Activated CD4-positive, alpha-beta T cell treated with anti-CD3 and anti-CD28 coated beads, Interleukin-10, Interleukin-2, amounts not matched to agents 100 ng/mL and 50 ng/mL, durations not matched to agents 16 hours and 8 hours (primary cell): ENCODE measurements around the gene LIN7C.
"Not testable (repeated sequence)": the region's sequence is repeated elsewhere in the genome, so short reads cannot be mapped to it uniquely, and the experiment has no call there.

Source experiments
- DNase-seq: peaks from one replicate; pipeline ENCODE4 v3.0.0-alpha.2; 2020

The LIN7C gene

GRCh38 chr11:27506200-27507182 is at the start of gene LIN7C:
Gene LIN7C, minus strand, starts transcription at chr11:27506769. Its CDS starts 17 bp downstream, at chr11:27506752.
- DNase-seq: peak; percentile 96

- DNase-seq: no peak
Observed at GRCh38 chr11:27555264-27555663, 48.7 kb upstream of the LIN7C start.

- no peak for DNase-seq
Observed at GRCh38 chr11:27553186-27553585, 46.6 kb upstream of the LIN7C start.

GRCh38 chr11:27552341-27552740 is 45.8 kb upstream of the LIN7C start:
- DNase-seq: no peak

GRCh38 chr11:27551127-27551526 is 44.6 kb upstream of the LIN7C start:
- DNase-seq: no peak

- DNase-seq: no peak
Observed at GRCh38 chr11:27545946-27546345, 39.4 kb upstream of the LIN7C start.

GRCh38 chr11:27545035-27545434 is 38.5 kb upstream of the LIN7C start:
- DNase-seq: no peak

GRCh38 chr11:27541790-27542189 is 35.2 kb upstream of the LIN7C start:
- DNase-seq: no peak

- no peak for DNase-seq
Observed at GRCh38 chr11:27540051-27540450, 33.5 kb upstream of the LIN7C start.

GRCh38 chr11:27535103-27535502 is 28.5 kb upstream of the LIN7C start:
- no peak for DNase-seq

- peak; percentile 45 for DNase-seq
Observed at GRCh38 chr11:27532652-27533325, 26.2 kb upstream of the LIN7C start.

GRCh38 chr11:27528712-27529111 is 22.1 kb upstream of the LIN7C start:
- no peak for DNase-seq

GRCh38 chr11:27526535-27526934 is 20.0 kb upstream of the LIN7C start:
- no peak for DNase-seq

GRCh38 chr11:27525824-27526516 is 19.4 kb upstream of the LIN7C start:
- no peak for DNase-seq

GRCh38 chr11:27524155-27524554 is 17.6 kb upstream of the LIN7C start:
- no peak for DNase-seq

GRCh38 chr11:27520226-27520625 is 13.7 kb upstream of the LIN7C start:
- DNase-seq: no peak

GRCh38 chr11:27518518-27518917 is 11.9 kb upstream of the LIN7C start:
- no peak for DNase-seq

- DNase-seq: not testable (repeated sequence)
Observed at GRCh38 chr11:27517490-27517889, 10.9 kb upstream of the LIN7C start.

- no peak for DNase-seq
Observed at GRCh38 chr11:27514558-27514957, 8.0 kb upstream of the LIN7C start.

- no peak for DNase-seq
Observed at GRCh38 chr11:27514076-27514475, 7.5 kb upstream of the LIN7C start.

- no peak for DNase-seq
Observed at GRCh38 chr11:27513389-27513788, 6.8 kb upstream of the LIN7C start.

- DNase-seq: no peak
Observed at GRCh38 chr11:27512238-27512637, 5.7 kb upstream of the LIN7C start.

- no peak for DNase-seq
Observed at GRCh38 chr11:27509908-27510307, 3.3 kb upstream of the LIN7C start.
